ENCODE results near the gene ACKR3. TPM values are rescaled to one million over a fixed set of nuclear protein-coding genes. Genes with fewer than 3 reads are reported as not detected.

ACKR3 gene
- total and polyA plus RNA-seq, 2 experiments from 2014 or later = 1.0 to 3.0 TPM

GRCh38 chr2:236593956-236594355 is 24.3 kb downstream of the ACKR3 start:
- no peaks in the 10 kb centered on the region for H3K36me3 Mint-ChIP-seq (ENCODE audit: low read depth)

More at GRCh38 chr2:236593956-236594355, 24.3 kb downstream of the ACKR3 start:
- no peaks in the 10 kb centered on the region for H3K36me3 ChIP-seq (ENCODE audit: insufficient read depth)
- Mint-ChIP-seq H3K4me1 (peaks cover 2% of the 10 kb centered on the region; the same call in 1 of the 3 replicates), H3K27ac (no peak overlapping the region), H3K4me3 (no peak overlapping the region), H3K9me3 (no peaks in the 10 kb centered on the region), H3K27me3 (ENCODE audit: insufficient read depth, low read depth, poor library complexity) (no peaks in the 10 kb centered on the region)
- no peaks in the 10 kb centered on the region for H3K4me1 ChIP-seq (ENCODE audit: insufficient read depth)
- no peak overlapping the region for H2AFZ ChIP-seq
- TF ChIP-seq JUNB (IDR thresholded peaks at IDR 0.05; ENCODE audit: unreplicated experiment) (no peak), ZNF462 (CRISPR knock-in tag; IDR thresholded peaks at IDR 0.05) (no peak), ZNF114 (CRISPR knock-in tag; IDR thresholded peaks at IDR 0.05) (no peak), POLR2AphosphoS5 (IDR thresholded peaks at IDR 0.05; ENCODE audit: low read depth) (no peak), EZH2phosphoT487 (IDR thresholded peaks at IDR 0.05; ENCODE audit: unreplicated experiment) (no peak)
- ATAC-seq (no peak), DNase-seq (ENCODE audit: low spot score) (no peak)
- no peaks in the 10 kb centered on the region for H3K79me2 ChIP-seq (replicated peaks; ENCODE audit: insufficient read depth)
- H3K4me2 ChIP-seq = no peak overlapping the region
- H3F3A ChIP-seq (replicated peaks; ENCODE audit: low read depth) = peaks cover 4% of the 10 kb centered on the region; the same call in 1 of the 2 replicates
- no peaks in the 10 kb centered on the region for H3K27me3 ChIP-seq (ENCODE audit: insufficient read depth)
- H4K20me1 ChIP-seq (replicated peaks; ENCODE audit: insufficient read depth) = no peaks in the 10 kb centered on the region
- H3K9me2 ChIP-seq (ENCODE audit: insufficient read depth) = peaks cover 5% of the 10 kb centered on the region; the same call in 1 of the 2 replicates
- no peak overlapping the region for H3K4me3 ChIP-seq
- no peak overlapping the region for H3K27ac ChIP-seq (ENCODE audit: low read depth)

All from GM23338 (cell line).